Measurements from ENCODE around the gene TBXA2R. TPM values are rescaled to one million over a fixed set of nuclear protein-coding genes. Genes with fewer than 3 reads are reported as not detected.

The TBXA2R gene
- total RNA-seq, 1 experiment from 2014 or later: 1.3 TPM

GRCh38 chr19:3612901-3613741 lies 6.4 kb upstream of the TBXA2R start:
- CTCF ChIA-PET: interaction anchor here (0.7 to 1.5 kb wide), 8 partner anchors 9 to 68 kb away, joined by 3 to 7 read pairs (median 4); no protein-coding TSS in a partner anchor
- no peaks in the 10 kb centered on the region; the same call in 1 of the 2 replicates for H3K36me3 Mint-ChIP-seq

GRCh38 chr19:3612330-3612729 lies 5.7 kb upstream of the TBXA2R start:
- TF ChIP-seq ATF3 (CRISPR knock-in tag; conservative IDR thresholded peaks at IDR 0.05) (no peak), ZMAT4 (CRISPR knock-in tag; IDR thresholded peaks at IDR 0.05) (no peak), ZNF281 (CRISPR knock-in tag; IDR thresholded peaks at IDR 0.05) (no peak), E2F4 (CRISPR knock-in tag; IDR thresholded peaks at IDR 0.05; ENCODE audit: borderline replicate concordance, low read depth) (no peak), TP53 (CRISPR knock-in tag; IDR thresholded peaks at IDR 0.05) (no peak), NFYB (CRISPR knock-in tag; conservative IDR thresholded peaks at IDR 0.05; ENCODE audit: low read depth) (no peak), SOX15 (CRISPR knock-in tag; IDR thresholded peaks at IDR 0.05) (no peak)
- DNase-seq (ENCODE audit: low spot score) (no peak), ATAC-seq (no peak)
- Mint-ChIP-seq H3K9me3 (no peaks in the 10 kb centered on the region), H3K4me1 (peaks cover 12% of the 10 kb centered on the region), H3K36me3 (no peaks in the 10 kb centered on the region; the same call in 1 of the 2 replicates), H3K27me3 (ENCODE audit: low read depth) (no peaks in the 10 kb centered on the region), H3K27ac (no peak overlapping the region), H3K4me3 (no peak overlapping the region)
- POLR2A ChIA-PET: no interaction called here
- CTCF ChIA-PET: interaction anchor here (0.7 to 1.5 kb wide), 7 partner anchors 9 to 38 kb away, joined by 3 to 7 read pairs (median 4); no protein-coding TSS in a partner anchor

More at GRCh38 chr19:3612901-3613741, 6.4 kb upstream of the TBXA2R start:
- Mint-ChIP-seq H3K4me3 (no peak overlapping the region), H3K4me1 (peaks cover 6% of the 10 kb centered on the region), H3K27ac (peak overlapping the region; percentile 79), H3K27me3 (ENCODE audit: low read depth) (no peaks in the 10 kb centered on the region), H3K9me3 (no peaks in the 10 kb centered on the region)
- ATAC-seq (peak; percentile 79), DNase-seq (ENCODE audit: low spot score) (peak; percentile 79)
- POLR2A ChIA-PET: no interaction called here
- TF ChIP-seq ETV6 (CRISPR knock-in tag; IDR thresholded peaks at IDR 0.05) (no peak), MAX (CRISPR knock-in tag; IDR thresholded peaks at IDR 0.05) (peak; percentile 55; the same call in 1 of the 2 replicates)

GRCh38 chr19:3611841-3612240 lies 5.2 kb upstream of the TBXA2R start:
- Mint-ChIP-seq H3K27ac (no peak overlapping the region), H3K9me3 (no peaks in the 10 kb centered on the region), H3K36me3 (no peaks in the 10 kb centered on the region; the same call in 1 of the 2 replicates), H3K4me3 (no peak overlapping the region), H3K27me3 (ENCODE audit: low read depth) (no peaks in the 10 kb centered on the region), H3K4me1 (peaks cover 11% of the 10 kb centered on the region)
- ChIA-PET CTCF (interaction anchor here (1.5 kb wide), 1 partner anchor 20 kb away, joined by 4 read pairs; no protein-coding TSS in a partner anchor), POLR2A (no interaction called here)
- ATAC-seq (no peak), DNase-seq (ENCODE audit: low spot score) (no peak)
- no peak for TF ChIP-seq ZNF263 (CRISPR knock-in tag; IDR thresholded peaks at IDR 0.05; ENCODE audit: low read depth)
- no peak for TF ChIP-seq TEAD1 (CRISPR knock-in tag; IDR thresholded peaks at IDR 0.05)
- no peak for TF ChIP-seq RELA (CRISPR knock-in tag; IDR thresholded peaks at IDR 0.05; ENCODE audit: borderline replicate concordance)
- TF ChIP-seq AFF4 (CRISPR knock-in tag; IDR thresholded peaks at IDR 0.05; ENCODE audit: borderline replicate concordance): no peak
- TF ChIP-seq ZNF396 (CRISPR knock-in tag; IDR thresholded peaks at IDR 0.05; ENCODE audit: borderline replicate concordance): no peak
- TF ChIP-seq ZNF512 (CRISPR knock-in tag; IDR thresholded peaks at IDR 0.05; ENCODE audit: borderline replicate concordance): no peak
- no peak for TF ChIP-seq ETV6 (CRISPR knock-in tag; IDR thresholded peaks at IDR 0.05)
- TF ChIP-seq ATF1 (CRISPR knock-in tag; IDR thresholded peaks at IDR 0.05): no peak
- no peak for TF ChIP-seq CREM (CRISPR knock-in tag; IDR thresholded peaks at IDR 0.05)
- TF ChIP-seq USF2 (CRISPR knock-in tag; IDR thresholded peaks at IDR 0.05): no peak
- no peak for TF ChIP-seq CREB1 (CRISPR knock-in tag; IDR thresholded peaks at IDR 0.05)
